ENCODE results near the gene MAP2K5. TPM values are rescaled to one million over a fixed set of nuclear protein-coding genes. Genes with fewer than 3 reads are reported as not detected.
A peak's percentile ranks its signal among the peaks of the same experiment; 100 is the strongest.

The MAP2K5 gene
- total RNA-seq, 4 donors from 2014 or later, result 8.0 to 14.0 (median 9.1) TPM

DNA sequence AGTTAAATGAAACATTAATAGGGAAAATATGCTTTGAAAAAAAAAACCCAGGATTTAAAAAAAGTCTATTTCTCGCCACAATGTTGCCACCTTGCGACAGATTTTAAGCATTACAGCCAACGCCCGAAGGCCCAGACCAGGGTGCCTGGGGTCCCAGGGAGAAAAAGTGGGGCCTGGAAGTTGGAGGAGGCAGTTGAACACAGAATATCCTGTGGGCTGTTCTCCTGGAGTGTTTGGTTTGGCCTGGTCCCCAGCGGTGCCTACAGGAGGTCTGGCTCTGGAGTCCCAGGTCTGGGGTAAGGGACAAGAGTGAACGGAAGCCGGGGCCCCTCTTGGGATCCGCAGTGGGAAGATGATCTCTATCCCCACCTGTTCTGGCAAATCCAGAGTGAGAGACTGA lies 294.0 kb downstream of the MAP2K5 start:
- WGBS, 2 donors, result 34 to 37% methylated on average over 8 of the region's 8 CpGs

GRCh38 chr15:67836955-67837354 lies 294.5 kb downstream of the MAP2K5 start:
- intact Hi-C loops (cut with DNase I; ENCODE audit: low total_unique reads), result no loop called here

More for the DNA sequence above, 294.0 kb downstream of the MAP2K5 start:
- intact Hi-C loops (cut with DNase I; ENCODE audit: low total_unique reads), result no loop called here
- peak in 1 of 2 donors; percentile 52 for DNase-seq (ENCODE audit: low spot score in 2 of 2)
- TF ChIP-seq, protein P1, sequence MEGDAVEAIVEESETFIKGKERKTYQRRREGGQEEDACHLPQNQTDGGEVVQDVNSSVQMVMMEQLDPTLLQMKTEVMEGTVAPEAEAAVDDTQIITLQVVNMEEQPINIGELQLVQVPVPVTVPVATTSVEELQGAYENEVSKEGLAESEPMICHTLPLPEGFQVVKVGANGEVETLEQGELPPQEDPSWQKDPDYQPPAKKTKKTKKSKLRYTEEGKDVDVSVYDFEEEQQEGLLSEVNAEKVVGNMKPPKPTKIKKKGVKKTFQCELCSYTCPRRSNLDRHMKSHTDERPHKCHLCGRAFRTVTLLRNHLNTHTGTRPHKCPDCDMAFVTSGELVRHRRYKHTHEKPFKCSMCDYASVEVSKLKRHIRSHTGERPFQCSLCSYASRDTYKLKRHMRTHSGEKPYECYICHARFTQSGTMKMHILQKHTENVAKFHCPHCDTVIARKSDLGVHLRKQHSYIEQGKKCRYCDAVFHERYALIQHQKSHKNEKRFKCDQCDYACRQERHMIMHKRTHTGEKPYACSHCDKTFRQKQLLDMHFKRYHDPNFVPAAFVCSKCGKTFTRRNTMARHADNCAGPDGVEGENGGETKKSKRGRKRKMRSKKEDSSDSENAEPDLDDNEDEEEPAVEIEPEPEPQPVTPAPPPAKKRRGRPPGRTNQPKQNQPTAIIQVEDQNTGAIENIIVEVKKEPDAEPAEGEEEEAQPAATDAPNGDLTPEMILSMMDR (IDR thresholded peaks at IDR 0.05), result no peak
- no peak for TF ChIP-seq POLR2A (IDR thresholded peaks at IDR 0.05)
- no peak overlapping the region for H3K4me3 ChIP-seq (ENCODE audit: low read depth, poor library complexity, severe bottlenecking)

DNA sequence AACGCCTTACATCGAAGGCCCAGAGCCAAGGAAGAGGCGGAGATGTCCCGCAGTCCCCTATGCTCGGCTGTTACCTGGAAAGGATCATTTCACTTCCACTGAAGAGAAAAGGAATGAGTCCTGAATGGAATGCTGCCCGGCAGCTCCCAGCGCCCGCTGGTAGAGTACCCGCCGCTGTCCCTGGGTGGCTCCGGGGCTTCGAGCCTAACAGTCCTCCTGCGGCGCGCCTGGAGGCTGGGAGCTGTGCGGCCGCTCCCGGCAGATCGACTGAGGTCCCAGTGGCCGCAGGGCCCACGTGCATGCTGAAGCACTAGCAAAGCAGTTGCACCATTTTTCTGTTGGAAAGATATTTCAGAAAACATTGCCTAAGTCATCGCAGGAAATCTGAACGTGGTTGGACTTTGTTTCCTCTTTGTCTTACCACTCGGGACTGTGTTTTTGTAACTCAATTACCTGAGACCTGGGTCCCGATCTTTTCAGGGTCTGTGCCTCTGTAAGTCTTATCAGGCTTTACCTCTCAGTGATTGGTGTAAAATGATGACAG lies 296.4 kb downstream of the MAP2K5 start:
- 8 to 16% methylated on average over 25 of the region's 25 CpGs for WGBS, 2 donors
- no peak for DNase-seq (ENCODE audit: low spot score in 2 of 2)
- intact Hi-C loops (cut with DNase I; ENCODE audit: low total_unique reads), result no loop called here
- no peak for TF ChIP-seq POLR2A (IDR thresholded peaks at IDR 0.05)
- TF ChIP-seq, protein P1 (IDR thresholded peaks at IDR 0.05), result no peak
- H3K4me3 ChIP-seq (ENCODE audit: low read depth, poor library complexity, severe bottlenecking), result no peak overlapping the region

More at GRCh38 chr15:67836955-67837354, 294.5 kb downstream of the MAP2K5 start:
- DNase-seq (ENCODE audit: low spot score in 2 of 2), result no peak
- TF ChIP-seq POLR2A (IDR thresholded peaks at IDR 0.05), result no peak
- TF ChIP-seq, protein P1 (IDR thresholded peaks at IDR 0.05), result no peak
- no peak overlapping the region for H3K4me3 ChIP-seq (ENCODE audit: low read depth, poor library complexity, severe bottlenecking)
- 69 to 78% methylated on average over 2 of the region's 2 CpGs for WGBS, 2 donors

DNA sequence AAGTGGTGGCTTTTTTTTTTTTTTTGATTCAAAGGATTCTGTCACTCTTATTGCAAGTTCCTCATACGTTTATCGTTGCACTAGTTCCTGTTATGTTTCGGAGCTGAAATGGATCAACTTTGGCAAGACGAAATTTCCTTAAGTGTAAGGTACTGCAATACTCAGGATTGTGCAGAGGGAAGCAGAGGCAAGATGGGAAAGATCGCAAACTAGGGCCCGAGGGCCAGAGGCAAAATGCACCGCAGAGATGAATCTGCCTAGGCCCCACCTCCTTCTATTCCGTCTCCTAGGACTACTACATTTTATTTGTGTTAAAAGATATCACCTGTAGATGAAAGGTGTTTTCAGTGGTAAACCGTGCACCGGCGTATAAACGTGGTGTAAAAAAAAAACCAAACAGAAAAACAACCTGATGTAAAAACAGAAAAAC lies 297.0 kb downstream of the MAP2K5 start:
- H3K4me3 ChIP-seq (ENCODE audit: low read depth, poor library complexity, severe bottlenecking), result peak overlapping the region; percentile 23
- no peak for DNase-seq (ENCODE audit: low spot score in 2 of 2)
- WGBS, 2 donors, result 2% methylated on average over 12 of the region's 12 CpGs
- intact Hi-C loops (cut with DNase I; ENCODE audit: low total_unique reads), result no loop called here
- no peak for TF ChIP-seq POLR2A (IDR thresholded peaks at IDR 0.05)
- TF ChIP-seq, protein P1 (IDR thresholded peaks at IDR 0.05), result no peak

GRCh38 chr15:67839929-67840748 lies 297.6 kb downstream of the MAP2K5 start, which contains the start of gene RNU6-1:
Gene RNU6-1, minus strand, starts transcription at chr15:67840045.
- intact Hi-C loops (cut with DNase I; ENCODE audit: low total_unique reads), result no loop called here
- H3K4me3 ChIP-seq (ENCODE audit: low read depth, poor library complexity, severe bottlenecking), result peak within 1 kb of the TSS; percentile 85
- 0% methylated on average over 56 to 60 of the region's 62 CpGs for WGBS, 2 donors
- TF ChIP-seq POLR2A (IDR thresholded peaks at IDR 0.05), result peak in 1 of 2 donors; percentile 61
- TF ChIP-seq, protein P1 (IDR thresholded peaks at IDR 0.05), result no peak
- peak; percentile 93 to 99 for DNase-seq (ENCODE audit: low spot score in 2 of 2)
